GM20000 (cell line): ENCODE results near the gene CCDC97.

Experiments used
- DNase-seq: peaks from one replicate; pipeline ENCODE4 v3.0.0; 2012; ENCODE audit warnings: low spot score
- TF ChIP-seq, protein P1 (sequence below): IDR thresholded peaks from 2 replicates; pipeline ENCODE4 v1.5.1; 2012; ENCODE audit warnings: mild to moderate bottlenecking, control low read depth; ENCODE audit errors: extremely low read depth, missing control alignments

The CCDC97 gene

DNA sequence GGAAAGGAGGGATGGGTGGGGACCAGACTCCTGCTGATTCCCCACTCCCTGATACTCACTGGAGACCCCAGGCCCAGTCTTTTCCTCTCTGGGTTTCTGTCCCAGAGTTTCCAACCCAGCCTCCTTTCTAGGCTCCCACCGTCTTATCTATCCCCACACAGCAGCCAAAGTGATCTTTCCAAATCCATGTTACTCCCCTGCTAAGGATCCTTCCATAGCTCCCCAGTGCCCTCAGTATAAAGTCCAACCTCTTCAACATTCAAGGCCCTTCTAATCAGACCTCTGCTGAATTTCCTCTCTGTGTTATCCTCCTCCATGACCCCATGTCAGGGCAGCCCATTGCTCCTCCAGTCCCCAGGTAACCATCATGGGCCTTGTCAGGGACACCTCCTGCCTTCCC is 45.1 kb downstream of the CCDC97 start:
- TF ChIP-seq, protein P1, sequence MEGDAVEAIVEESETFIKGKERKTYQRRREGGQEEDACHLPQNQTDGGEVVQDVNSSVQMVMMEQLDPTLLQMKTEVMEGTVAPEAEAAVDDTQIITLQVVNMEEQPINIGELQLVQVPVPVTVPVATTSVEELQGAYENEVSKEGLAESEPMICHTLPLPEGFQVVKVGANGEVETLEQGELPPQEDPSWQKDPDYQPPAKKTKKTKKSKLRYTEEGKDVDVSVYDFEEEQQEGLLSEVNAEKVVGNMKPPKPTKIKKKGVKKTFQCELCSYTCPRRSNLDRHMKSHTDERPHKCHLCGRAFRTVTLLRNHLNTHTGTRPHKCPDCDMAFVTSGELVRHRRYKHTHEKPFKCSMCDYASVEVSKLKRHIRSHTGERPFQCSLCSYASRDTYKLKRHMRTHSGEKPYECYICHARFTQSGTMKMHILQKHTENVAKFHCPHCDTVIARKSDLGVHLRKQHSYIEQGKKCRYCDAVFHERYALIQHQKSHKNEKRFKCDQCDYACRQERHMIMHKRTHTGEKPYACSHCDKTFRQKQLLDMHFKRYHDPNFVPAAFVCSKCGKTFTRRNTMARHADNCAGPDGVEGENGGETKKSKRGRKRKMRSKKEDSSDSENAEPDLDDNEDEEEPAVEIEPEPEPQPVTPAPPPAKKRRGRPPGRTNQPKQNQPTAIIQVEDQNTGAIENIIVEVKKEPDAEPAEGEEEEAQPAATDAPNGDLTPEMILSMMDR: no peak
- DNase-seq: no peak

GRCh38 chr19:41355802-41356201 is 45.8 kb downstream of the CCDC97 start:
- no peak for DNase-seq
- TF ChIP-seq, protein P1: no peak

DNA sequence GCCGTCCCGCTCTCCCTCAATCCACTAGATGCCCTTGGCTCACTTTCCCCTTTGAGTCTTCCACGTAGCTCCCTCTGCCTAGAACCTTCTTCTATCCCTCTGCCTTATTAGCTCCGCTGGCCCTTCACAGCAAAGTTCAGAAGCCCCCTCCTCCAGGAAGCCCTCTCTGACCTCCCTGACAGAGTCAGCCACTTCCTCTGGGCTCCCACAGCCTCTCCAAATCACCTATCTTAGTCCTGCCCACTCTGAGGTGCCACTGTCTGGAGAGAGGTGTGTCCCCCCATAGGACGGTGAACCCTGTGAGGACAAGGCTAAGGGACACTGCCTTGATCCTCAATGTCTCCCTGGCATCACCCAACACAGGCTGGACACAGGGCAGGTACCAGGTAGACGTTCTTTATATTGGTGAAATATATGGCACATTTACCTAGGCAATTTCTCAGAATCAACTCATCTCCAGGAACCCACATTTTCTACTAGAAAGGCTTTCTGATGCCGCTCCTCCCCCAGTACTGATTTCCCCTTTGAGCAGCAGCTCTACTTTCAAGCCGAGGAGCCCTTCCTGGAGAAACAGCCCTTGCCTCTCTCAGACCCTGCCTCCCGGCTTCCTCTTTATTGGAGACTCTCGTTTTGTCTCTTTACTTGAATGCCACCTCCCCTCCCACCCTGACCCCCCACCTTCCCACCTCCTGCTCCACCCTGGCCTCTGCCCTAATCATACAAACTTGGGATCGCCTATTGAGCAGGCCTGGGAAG is 47.2 kb downstream of the CCDC97 start:
- TF ChIP-seq, protein P1: no peak

GRCh38 chr19:41357746-41358145 is 47.8 kb downstream of the CCDC97 start:
- no peak for DNase-seq
- TF ChIP-seq, protein P1: no peak

More for the DNA sequence above, 47.2 kb downstream of the CCDC97 start:
- DNase-seq: no peak

- TF ChIP-seq, protein P1: no peak
- no peak for DNase-seq
Observed at GRCh38 chr19:41359741-41360140, 49.8 kb downstream of the CCDC97 start.

DNA sequence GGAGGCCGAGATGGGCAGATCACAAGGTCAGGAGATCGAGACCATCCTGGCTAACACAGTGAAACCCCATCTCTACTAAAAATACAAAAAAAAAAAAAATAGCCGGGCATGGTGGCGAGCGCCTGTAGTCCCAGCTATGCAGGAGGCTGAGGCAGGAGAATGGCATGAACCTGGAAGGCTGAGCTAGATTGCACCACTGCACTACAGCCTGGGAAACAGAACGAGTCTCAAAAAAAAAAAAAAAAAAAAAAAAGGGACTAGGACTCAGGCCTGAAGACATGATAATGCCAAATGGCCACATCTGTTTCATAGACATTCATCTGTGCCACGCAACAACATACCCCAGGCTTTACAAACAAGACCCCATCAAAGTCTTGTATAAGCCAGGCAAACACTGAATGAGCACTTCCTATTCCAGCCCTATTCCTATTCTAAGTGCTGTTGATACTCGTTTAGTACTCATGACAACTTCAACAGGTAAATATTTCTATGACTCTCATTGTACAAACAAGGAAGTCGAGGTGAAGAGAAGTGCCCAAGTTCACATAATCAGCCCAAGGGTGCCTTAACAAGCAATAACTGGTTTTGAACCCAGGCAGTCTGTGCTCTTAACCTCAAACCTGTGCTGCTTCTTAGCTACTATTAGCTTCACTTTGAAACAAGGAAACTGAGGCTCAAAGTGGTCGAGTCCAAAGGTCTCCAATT is 52.3 kb downstream of the CCDC97 start:
- TF ChIP-seq, protein P1: no peak
- DNase-seq: no peak

- TF ChIP-seq, protein P1: no peak
Observed at GRCh38 chr19:41363371-41363752, 53.4 kb downstream of the CCDC97 start.

More at GRCh38 chr19:41363371-41363752, 53.4 kb downstream of the CCDC97 start:
- no peak for DNase-seq
